ENCODE data around the gene NEGR1. TPM values are rescaled to one million over a fixed set of nuclear protein-coding genes. Genes with fewer than 3 reads are reported as not detected.

Gene NEGR1
- total RNA-seq, 4 donors from 2014 or later: 1.6 to 4.7 (median 2.3) TPM

DNA sequence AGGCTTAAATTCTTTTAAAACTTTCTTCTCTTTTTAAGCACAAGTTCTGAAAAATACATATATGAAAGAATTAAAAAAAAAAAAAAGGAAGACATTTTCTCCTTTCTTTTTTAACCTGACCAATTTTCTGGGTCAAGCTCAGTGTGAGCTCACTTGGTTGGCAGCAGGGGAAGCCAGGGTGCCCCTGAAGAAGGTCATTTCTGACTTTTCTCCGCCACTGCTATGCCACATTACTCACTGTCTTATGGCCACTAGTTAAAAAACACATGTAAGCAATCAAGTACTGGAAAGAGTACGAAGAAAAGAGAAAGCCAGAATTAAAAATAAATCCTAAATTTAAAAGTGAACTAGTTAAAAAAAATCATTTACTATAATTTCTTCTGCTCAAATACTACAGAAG is 275.0 kb downstream of the NEGR1 start:
- H3K4me3 ChIP-seq: no peak overlapping the region
- DNase-seq: no peak
- H3K9me3 ChIP-seq: no peaks in the 10 kb centered on the region
- H3K4me1 ChIP-seq: no peaks in the 10 kb centered on the region
- no peaks in the 10 kb centered on the region for H3K36me3 ChIP-seq
- H3K27ac ChIP-seq: no peak overlapping the region
- TF ChIP-seq POLR2A (IDR thresholded peaks at IDR 0.05): no peak
- TF ChIP-seq, protein P1, sequence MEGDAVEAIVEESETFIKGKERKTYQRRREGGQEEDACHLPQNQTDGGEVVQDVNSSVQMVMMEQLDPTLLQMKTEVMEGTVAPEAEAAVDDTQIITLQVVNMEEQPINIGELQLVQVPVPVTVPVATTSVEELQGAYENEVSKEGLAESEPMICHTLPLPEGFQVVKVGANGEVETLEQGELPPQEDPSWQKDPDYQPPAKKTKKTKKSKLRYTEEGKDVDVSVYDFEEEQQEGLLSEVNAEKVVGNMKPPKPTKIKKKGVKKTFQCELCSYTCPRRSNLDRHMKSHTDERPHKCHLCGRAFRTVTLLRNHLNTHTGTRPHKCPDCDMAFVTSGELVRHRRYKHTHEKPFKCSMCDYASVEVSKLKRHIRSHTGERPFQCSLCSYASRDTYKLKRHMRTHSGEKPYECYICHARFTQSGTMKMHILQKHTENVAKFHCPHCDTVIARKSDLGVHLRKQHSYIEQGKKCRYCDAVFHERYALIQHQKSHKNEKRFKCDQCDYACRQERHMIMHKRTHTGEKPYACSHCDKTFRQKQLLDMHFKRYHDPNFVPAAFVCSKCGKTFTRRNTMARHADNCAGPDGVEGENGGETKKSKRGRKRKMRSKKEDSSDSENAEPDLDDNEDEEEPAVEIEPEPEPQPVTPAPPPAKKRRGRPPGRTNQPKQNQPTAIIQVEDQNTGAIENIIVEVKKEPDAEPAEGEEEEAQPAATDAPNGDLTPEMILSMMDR (IDR thresholded peaks at IDR 0.05): no peak
- no peaks in the 10 kb centered on the region for H3K27me3 ChIP-seq

DNA sequence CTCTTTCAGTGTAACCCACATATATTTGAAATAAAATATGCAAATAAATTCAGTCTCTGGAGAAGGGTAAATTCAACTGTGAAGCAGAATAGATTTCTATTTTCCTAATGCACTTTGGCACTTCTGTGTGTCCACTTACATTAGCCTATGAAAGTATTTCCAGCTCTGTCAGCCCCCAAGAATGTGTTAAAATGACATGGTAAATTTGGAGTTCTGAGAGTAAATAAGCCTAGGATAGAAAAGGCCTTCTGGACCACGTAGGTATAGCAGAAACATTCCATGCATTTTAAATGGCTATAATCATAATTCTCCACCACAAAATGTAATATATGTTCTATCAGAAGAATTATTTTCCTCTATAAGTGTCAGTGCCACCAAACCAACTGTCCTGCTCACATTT is 276.2 kb downstream of the NEGR1 start:
- TF ChIP-seq, protein P1 (IDR thresholded peaks at IDR 0.05): no peak
- no peak for TF ChIP-seq POLR2A (IDR thresholded peaks at IDR 0.05)
- Histone ChIP-seq H3K27me3 (no peaks in the 10 kb centered on the region), H3K4me1 (no peaks in the 10 kb centered on the region), H3K9me3 (no peaks in the 10 kb centered on the region), H3K36me3 (no peaks in the 10 kb centered on the region), H3K27ac (no peak overlapping the region), H3K4me3 (no peak overlapping the region)
- no peak for DNase-seq

- H3K27ac ChIP-seq: no peak overlapping the region
- no peak for DNase-seq
Measured at GRCh38 chr1:72003092-72003491, 279.2 kb downstream of the NEGR1 start.

DNA sequence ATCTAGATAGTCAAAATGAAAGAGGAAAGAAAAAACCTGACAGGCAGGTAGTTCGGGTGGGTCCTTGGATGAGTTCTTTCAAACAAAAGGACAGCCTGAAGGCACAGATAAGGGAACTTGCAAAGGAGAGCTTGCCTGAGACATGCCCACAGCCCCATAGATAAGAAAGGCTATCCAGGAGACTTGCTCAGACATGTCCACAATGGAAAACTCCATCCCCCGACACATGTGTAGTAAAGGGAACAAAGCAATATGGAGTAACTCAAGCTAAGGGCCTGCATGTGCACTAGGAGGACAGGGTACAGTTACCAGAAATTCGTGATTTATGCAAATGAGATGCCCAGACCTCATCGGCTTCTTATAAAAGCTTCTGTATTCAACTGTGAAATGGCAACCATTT is 281.5 kb downstream of the NEGR1 start:
- H3K27me3 ChIP-seq: no peaks in the 10 kb centered on the region
- H3K27ac ChIP-seq: no peak overlapping the region
- TF ChIP-seq POLR2A (IDR thresholded peaks at IDR 0.05): no peak
- TF ChIP-seq, protein P1 (IDR thresholded peaks at IDR 0.05): no peak
- H3K9me3 ChIP-seq: no peaks in the 10 kb centered on the region
- no peak for DNase-seq
- no peak overlapping the region for H3K4me3 ChIP-seq
- no peaks in the 10 kb centered on the region for H3K36me3 ChIP-seq
- H3K4me1 ChIP-seq: no peaks in the 10 kb centered on the region

More at GRCh38 chr1:72003092-72003491, 279.2 kb downstream of the NEGR1 start:
- Histone ChIP-seq H3K36me3 (no peaks in the 10 kb centered on the region), H3K27me3 (no peaks in the 10 kb centered on the region), H3K4me3 (no peak overlapping the region), H3K9me3 (no peaks in the 10 kb centered on the region), H3K4me1 (no peaks in the 10 kb centered on the region)
- TF ChIP-seq POLR2A (IDR thresholded peaks at IDR 0.05): no peak
- TF ChIP-seq, protein P1 (IDR thresholded peaks at IDR 0.05): no peak

DNA sequence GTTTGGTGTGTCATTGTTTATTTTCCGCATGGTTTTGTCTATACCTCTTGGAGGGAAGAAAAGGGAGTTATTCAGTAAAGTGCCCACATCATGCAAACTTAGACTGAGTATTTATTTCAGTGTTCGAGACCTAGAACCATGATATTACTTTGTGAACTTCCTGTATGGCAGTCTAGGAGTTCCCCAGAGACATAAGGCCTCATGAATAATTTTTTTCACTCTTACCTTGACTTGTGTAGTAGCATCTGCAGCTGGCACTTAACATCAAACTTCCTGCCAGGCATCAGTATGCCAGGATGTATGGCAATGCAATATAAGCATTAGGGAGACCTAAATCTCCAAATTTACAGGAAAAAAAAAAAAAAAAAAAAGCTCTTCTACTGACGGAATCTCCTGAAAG is 287.7 kb downstream of the NEGR1 start:
- H3K4me3 ChIP-seq: no peak overlapping the region
- no peak overlapping the region for H3K27ac ChIP-seq
- TF ChIP-seq POLR2A (IDR thresholded peaks at IDR 0.05): no peak
- TF ChIP-seq, protein P1 (IDR thresholded peaks at IDR 0.05): no peak
- H3K27me3 ChIP-seq: no peaks in the 10 kb centered on the region
- no peaks in the 10 kb centered on the region for H3K4me1 ChIP-seq
- no peaks in the 10 kb centered on the region for H3K9me3 ChIP-seq
- no peaks in the 10 kb centered on the region for H3K36me3 ChIP-seq
- DNase-seq: no peak

DNA sequence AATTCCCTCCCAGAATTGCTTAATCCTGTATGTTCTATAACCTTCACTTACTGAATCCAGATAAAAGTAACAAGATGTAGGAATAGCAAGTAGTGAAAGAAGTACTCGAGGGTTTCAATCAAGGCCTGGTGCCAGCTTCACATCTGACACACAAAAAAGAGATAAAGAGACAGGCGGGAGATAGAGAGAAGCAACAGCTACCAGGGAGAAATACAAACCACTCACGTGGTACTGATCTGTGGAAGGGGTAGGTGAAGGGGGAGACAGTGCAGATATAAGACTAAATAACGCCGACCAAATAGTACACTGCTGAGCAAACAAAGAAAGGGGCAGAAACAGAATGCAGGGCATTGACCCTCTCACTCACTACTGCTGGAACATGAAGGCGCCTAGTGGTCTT is 295.2 kb downstream of the NEGR1 start:
- H3K27me3 ChIP-seq: no peaks in the 10 kb centered on the region
- DNase-seq: no peak
- TF ChIP-seq, protein P1 (IDR thresholded peaks at IDR 0.05): no peak
- no peak for TF ChIP-seq POLR2A (IDR thresholded peaks at IDR 0.05)
- no peaks in the 10 kb centered on the region for H3K9me3 ChIP-seq
- H3K36me3 ChIP-seq: no peaks in the 10 kb centered on the region
- no peaks in the 10 kb centered on the region for H3K4me1 ChIP-seq
- no peak overlapping the region for H3K27ac ChIP-seq
- H3K4me3 ChIP-seq: no peak overlapping the region

All from Peyer's patch (tissue), 4 donors.